ENCODE measurements around the gene DBT. TPM values are rescaled to one million over a fixed set of nuclear protein-coding genes. Genes with fewer than 3 reads are reported as not detected.

Gene DBT
- total RNA-seq, 1 donor from 2014 or later = 18.0 TPM

DNA sequence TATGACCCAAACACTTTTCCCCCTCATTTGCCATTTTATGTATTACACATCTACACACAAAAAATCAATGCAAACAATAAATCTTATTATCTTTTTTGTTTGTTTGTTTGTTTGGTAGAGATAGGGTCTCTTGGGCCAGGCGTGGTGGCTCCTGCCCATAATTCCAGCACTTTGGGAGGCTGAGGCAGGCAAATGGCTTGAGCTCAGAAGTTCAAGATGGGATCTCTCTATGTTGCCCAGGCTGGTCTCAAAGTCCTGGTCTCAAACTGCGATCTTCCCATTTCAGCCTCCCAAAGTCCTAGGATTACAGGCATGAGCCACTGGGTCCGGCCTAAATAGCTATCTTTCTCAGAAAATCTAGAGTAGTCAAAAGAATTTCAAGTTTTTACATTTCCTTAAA lies 1.2 kb upstream of the DBT start:
- Mint-ChIP-seq H3K36me3 (no peaks in the 10 kb centered on the region), H3K4me3 (no peak overlapping the region), H3K4me1 (peaks cover 11% of the 10 kb centered on the region), H3K27ac (peak overlapping the region; percentile 84), H3K27me3 (ENCODE audit: low read depth) (no peaks in the 10 kb centered on the region), H3K9me3 (no peaks in the 10 kb centered on the region)
- TF ChIP-seq, protein P1, sequence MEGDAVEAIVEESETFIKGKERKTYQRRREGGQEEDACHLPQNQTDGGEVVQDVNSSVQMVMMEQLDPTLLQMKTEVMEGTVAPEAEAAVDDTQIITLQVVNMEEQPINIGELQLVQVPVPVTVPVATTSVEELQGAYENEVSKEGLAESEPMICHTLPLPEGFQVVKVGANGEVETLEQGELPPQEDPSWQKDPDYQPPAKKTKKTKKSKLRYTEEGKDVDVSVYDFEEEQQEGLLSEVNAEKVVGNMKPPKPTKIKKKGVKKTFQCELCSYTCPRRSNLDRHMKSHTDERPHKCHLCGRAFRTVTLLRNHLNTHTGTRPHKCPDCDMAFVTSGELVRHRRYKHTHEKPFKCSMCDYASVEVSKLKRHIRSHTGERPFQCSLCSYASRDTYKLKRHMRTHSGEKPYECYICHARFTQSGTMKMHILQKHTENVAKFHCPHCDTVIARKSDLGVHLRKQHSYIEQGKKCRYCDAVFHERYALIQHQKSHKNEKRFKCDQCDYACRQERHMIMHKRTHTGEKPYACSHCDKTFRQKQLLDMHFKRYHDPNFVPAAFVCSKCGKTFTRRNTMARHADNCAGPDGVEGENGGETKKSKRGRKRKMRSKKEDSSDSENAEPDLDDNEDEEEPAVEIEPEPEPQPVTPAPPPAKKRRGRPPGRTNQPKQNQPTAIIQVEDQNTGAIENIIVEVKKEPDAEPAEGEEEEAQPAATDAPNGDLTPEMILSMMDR (IDR thresholded peaks at IDR 0.05; ENCODE audit: unreplicated experiment) = no peak
- no peak for DNase-seq (ENCODE audit: low spot score in 2 of 2, unreplicated experiment in 2 of 2)

DNA sequence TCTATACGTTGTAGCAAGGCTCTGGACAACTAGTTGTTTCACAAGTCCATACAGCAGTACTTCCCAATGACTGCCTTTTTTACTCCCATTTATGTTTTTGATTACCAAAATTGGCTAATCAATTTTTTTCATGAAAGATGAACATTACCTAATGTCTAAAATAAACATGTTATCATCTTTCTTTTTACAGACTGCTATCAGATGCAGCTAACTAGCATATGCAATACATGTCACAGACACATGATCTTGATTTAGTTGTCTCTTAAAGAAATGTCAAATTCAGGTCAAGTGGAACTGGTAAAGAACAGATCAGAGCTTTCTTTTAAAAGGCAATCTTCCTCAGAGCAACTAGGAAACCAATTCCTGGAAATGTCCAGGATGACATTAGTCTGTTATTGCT lies 630 bp upstream of the DBT start:
- H3K4me3 Mint-ChIP-seq = no peak overlapping the region
- peak overlapping the region; percentile 84 for H3K27ac Mint-ChIP-seq
- no peaks in the 10 kb centered on the region for H3K9me3 Mint-ChIP-seq
- no peaks in the 10 kb centered on the region for H3K27me3 Mint-ChIP-seq (ENCODE audit: low read depth)
- DNase-seq (ENCODE audit: low spot score in 2 of 2, unreplicated experiment in 2 of 2) = no peak
- peaks cover 11% of the 10 kb centered on the region for H3K4me1 Mint-ChIP-seq
- TF ChIP-seq, protein P1 (IDR thresholded peaks at IDR 0.05; ENCODE audit: unreplicated experiment) = no peak
- no peaks in the 10 kb centered on the region for H3K36me3 Mint-ChIP-seq

DNA sequence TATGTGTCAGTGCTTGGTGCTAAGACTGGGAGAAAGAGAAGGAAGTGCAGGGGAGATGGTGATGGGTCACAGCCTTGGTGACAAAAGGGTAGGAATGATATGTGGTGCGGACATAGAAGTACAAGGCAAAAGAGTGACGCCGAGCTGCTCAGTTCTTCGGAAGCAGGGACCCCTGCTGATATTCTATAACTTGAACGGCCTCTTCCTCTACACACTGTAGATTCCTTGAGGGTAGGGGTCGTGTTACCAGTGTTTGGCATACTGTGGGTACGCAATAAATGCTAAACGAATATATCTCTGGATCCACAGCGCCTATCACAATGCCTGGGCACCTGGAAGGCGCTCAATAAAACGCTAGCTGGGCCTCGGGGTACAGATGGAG lies 488 bp downstream of the DBT start:
- H3K9me3 Mint-ChIP-seq = no peaks in the 10 kb centered on the region
- TF ChIP-seq, protein P1 (IDR thresholded peaks at IDR 0.05; ENCODE audit: unreplicated experiment) = no peak
- H3K4me1 Mint-ChIP-seq = peaks cover 14% of the 10 kb centered on the region
- H3K36me3 Mint-ChIP-seq = no peaks in the 10 kb centered on the region
- no peak for DNase-seq (ENCODE audit: low spot score in 2 of 2, unreplicated experiment in 2 of 2)
- H3K27me3 Mint-ChIP-seq (ENCODE audit: low read depth) = no peaks in the 10 kb centered on the region
- H3K4me3 Mint-ChIP-seq = no peak overlapping the region
- no peak overlapping the region for H3K27ac Mint-ChIP-seq

DNA sequence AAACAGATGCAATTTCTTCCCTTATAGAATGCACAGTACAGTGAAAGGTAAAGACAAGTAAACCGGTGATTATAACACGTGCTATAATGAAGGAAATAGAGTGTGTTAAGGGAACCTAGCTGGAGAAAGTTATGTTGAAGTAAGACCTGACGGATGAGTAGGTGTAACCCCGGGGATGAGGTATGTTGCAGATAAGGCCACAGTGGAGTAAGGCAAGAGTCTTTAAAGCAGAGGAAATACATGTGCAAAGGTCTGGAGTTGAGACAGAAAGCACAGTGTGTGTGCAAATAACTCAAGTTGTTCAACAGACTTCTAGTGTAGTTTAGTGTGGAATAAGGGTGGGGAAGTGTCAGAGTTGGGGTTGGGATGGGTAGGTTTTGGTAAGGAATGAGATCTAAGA lies 2.9 kb downstream of the DBT start:
- H3K27me3 Mint-ChIP-seq (ENCODE audit: low read depth) = no peaks in the 10 kb centered on the region
- DNase-seq (ENCODE audit: low spot score in 2 of 2, unreplicated experiment in 2 of 2) = no peak
- no peaks in the 10 kb centered on the region for H3K9me3 Mint-ChIP-seq
- TF ChIP-seq, protein P1 (IDR thresholded peaks at IDR 0.05; ENCODE audit: unreplicated experiment) = no peak
- H3K4me3 Mint-ChIP-seq = no peak overlapping the region
- H3K4me1 Mint-ChIP-seq = peaks cover 11% of the 10 kb centered on the region
- no peaks in the 10 kb centered on the region for H3K36me3 Mint-ChIP-seq
- no peak overlapping the region for H3K27ac Mint-ChIP-seq

DNA sequence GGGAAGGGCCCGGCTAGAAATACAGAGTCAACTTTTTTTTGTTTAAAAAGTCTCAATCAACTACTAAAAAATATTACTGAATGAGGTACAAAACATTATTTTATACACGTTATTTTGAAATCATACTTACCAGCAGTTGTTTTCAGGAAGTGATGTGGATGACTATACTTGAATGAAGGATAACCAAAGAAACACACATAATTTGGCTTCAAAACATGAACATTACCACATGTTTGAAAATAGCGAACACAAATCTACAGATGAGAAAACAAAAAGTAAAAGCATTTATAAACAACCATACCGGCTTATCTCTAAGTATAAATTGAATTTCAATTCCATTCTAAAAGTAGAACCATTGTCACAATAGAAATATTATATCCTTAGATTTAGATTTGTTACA lies 9.0 kb downstream of the DBT start:
- no peak for DNase-seq (ENCODE audit: low spot score in 2 of 2, unreplicated experiment in 2 of 2)
- H3K27ac Mint-ChIP-seq = peak overlapping the region; percentile 69
- no peaks in the 10 kb centered on the region for H3K27me3 Mint-ChIP-seq (ENCODE audit: low read depth)
- no peaks in the 10 kb centered on the region for H3K9me3 Mint-ChIP-seq
- peaks cover 19% of the 10 kb centered on the region for H3K36me3 Mint-ChIP-seq
- H3K4me1 Mint-ChIP-seq = peaks cover 4% of the 10 kb centered on the region
- TF ChIP-seq, protein P1 (IDR thresholded peaks at IDR 0.05; ENCODE audit: unreplicated experiment) = no peak
- no peak overlapping the region for H3K4me3 Mint-ChIP-seq

DNA sequence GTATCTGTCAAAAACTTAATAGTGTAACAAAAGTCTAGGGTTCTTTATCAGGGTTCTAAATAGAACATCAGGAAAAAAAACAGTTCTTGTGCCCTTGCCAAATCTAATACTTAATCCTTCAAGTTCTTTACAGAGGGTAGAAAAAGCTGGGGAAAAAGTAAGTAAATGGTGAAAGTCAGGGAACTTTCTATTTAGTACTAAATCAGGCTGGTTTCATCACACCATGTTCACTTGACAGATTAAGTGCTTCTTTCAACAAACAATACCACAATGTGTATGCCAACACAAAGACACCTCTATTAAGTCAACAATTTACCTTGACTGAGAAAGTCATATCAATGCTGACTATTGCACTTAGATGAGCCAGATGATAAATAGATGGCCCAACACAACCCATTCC lies 9.7 kb downstream of the DBT start:
- no peaks in the 10 kb centered on the region for H3K27me3 Mint-ChIP-seq (ENCODE audit: low read depth)
- DNase-seq (ENCODE audit: low spot score in 2 of 2, unreplicated experiment in 2 of 2) = no peak
- H3K4me1 Mint-ChIP-seq = peaks cover 4% of the 10 kb centered on the region
- H3K36me3 Mint-ChIP-seq = peaks cover 20% of the 10 kb centered on the region
- H3K9me3 Mint-ChIP-seq = no peaks in the 10 kb centered on the region
- TF ChIP-seq, protein P1 (IDR thresholded peaks at IDR 0.05; ENCODE audit: unreplicated experiment) = no peak
- H3K4me3 Mint-ChIP-seq = no peak overlapping the region
- no peak overlapping the region for H3K27ac Mint-ChIP-seq

All from mesothelial cell of epicardium (in vitro differentiated cells).